ENCODE measurements around the gene OPALIN. TPM values are rescaled to one million over a fixed set of nuclear protein-coding genes. Genes with fewer than 3 reads are reported as not detected.

Gene OPALIN
- total RNA-seq (2022; extraction: Qiagen RNA extraction; ENCODE audit: low read depth) = not detected in 5 replicates

GRCh38 chr10:96358851-96359540 lies at the start of gene OPALIN:
Gene OPALIN, minus strand, starts transcription at chr10:96359002. Its CDS starts 106 bp downstream, at chr10:96358896.

GRCh38 chr10:96304230-96304629 lies 54.6 kb downstream of the OPALIN start, which contains the start of gene DNTT:
Gene DNTT, plus strand, starts transcription at chr10:96304434. Its CDS starts 64 bp downstream, at chr10:96304498.

Other genes with a start within 250 kb of the OPALIN start
- gene ZNF518A, start 228.7 kb downstream of the OPALIN start, total RNA-seq (2022; extraction: Qiagen RNA extraction; ENCODE audit: low read depth) = 5.5 to 9.6 TPM (median 8.5 TPM) in 5 replicates
- not detected in 5 replicates for gene BLNK, start 87.4 kb downstream of the OPALIN start, total RNA-seq (2022; extraction: Qiagen RNA extraction; ENCODE audit: low read depth)
- gene DNTT, start 54.6 kb downstream of the OPALIN start, total RNA-seq (2022; extraction: Qiagen RNA extraction; ENCODE audit: low read depth) = not detected in 5 replicates
- 0.08 to 0.14 TPM (median 0.10 TPM) in 5 replicates for gene TLL2, start 154.9 kb upstream of the OPALIN start, total RNA-seq (2022; extraction: Qiagen RNA extraction; ENCODE audit: low read depth)
- gene TM9SF3, start 228.0 kb upstream of the OPALIN start, total RNA-seq (2022; extraction: Qiagen RNA extraction; ENCODE audit: low read depth) = 57.8 to 122 TPM (median 92.9 TPM) in 5 replicates